Nephron progenitor cell (in vitro differentiated cells): ENCODE data around the gene NHERF1.

ENCODE experiments used
- DNase-seq: peaks from one replicate; pipeline ENCODE4 v3.0.0; 2021
- H3K27ac Mint-ChIP-seq: 2 replicates; pipeline ENCODE4 v1.8.0; 2021; ENCODE audit warnings: mild to moderate bottlenecking, moderate library complexity, mixed read lengths
- H3K27me3 Mint-ChIP-seq: 2 replicates; pipeline ENCODE4 v1.8.0; 2021; ENCODE audit warnings: mild to moderate bottlenecking, low read depth, mixed read lengths; ENCODE audit not compliant: poor library complexity
- H3K36me3 Mint-ChIP-seq: 2 replicates; pipeline ENCODE4 v1.8.0; 2021; ENCODE audit warnings: low read depth, mixed read lengths
- H3K4me1 Mint-ChIP-seq: 2 replicates; pipeline ENCODE4 v1.8.0; 2021; ENCODE audit warnings: mixed read lengths
- H3K4me3 Mint-ChIP-seq: 2 replicates; pipeline ENCODE4 v1.8.0; 2021; ENCODE audit warnings: mild to moderate bottlenecking, moderate library complexity, mixed read lengths
- H3K9me3 Mint-ChIP-seq: 2 replicates; pipeline ENCODE4 v1.8.0; 2021; ENCODE audit warnings: mild to moderate bottlenecking, moderate library complexity, mixed read lengths
- TF ChIP-seq, protein P1 (sequence below): fragments of 200-600 bp; sonication (generic); IDR thresholded peaks from 2 replicates; pipeline ENCODE4 v1.5.0; 2021; ENCODE audit warnings: antibody characterized with exemption

The NHERF1 gene

DNA sequence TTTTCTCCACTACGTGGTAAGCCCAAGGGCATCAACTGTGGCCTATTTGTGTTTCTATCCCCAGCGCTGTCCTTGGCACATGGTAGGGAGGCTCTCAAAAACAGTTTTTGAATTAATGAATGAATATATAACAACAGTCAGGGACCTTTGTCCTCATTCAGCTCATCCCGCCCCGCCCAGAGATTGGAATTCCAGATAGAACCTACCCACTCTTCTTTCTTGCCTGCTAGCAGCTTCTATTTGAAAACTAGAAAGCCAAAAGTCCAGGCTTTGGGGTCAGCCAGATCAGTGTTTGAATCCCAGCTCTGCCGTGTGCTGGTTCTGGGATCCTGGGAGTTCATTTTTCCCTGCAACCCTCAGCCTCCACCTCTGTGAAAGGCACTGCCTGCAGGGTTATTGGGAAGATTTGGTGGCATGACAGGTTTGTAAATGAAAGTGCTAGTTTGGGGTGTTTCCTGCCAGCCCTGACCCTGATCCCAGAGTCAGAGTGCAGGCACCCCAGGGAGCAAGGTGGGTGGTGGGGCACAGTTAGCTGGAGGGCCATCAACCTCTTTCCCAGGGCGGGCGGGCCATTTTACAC is 4.5 kb downstream of the NHERF1 start:
- Mint-ChIP-seq H3K4me1 (peaks cover 68% of the 10 kb centered on the region), H3K27ac (no peak overlapping the region), H3K36me3 (peaks cover 10% of the 10 kb centered on the region)

DNA sequence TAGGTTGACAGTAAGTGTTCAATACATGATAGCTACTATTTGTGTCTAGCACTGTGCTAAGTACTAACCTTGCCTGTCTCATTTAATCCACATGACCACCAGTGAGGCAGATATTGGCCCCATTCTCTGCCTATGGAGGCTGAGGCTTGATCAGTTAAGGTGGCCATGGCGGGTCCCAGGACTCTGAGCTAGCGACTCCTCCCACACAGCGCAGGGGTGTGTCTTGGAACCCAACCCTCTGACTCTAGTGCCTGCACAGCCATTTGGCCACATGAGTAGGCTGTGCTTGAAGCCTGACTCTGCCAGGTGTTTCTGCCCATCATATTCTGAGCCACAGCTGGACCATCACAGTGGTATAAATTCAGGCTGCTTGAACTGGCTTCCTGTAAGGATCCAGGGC is 6.4 kb downstream of the NHERF1 start:
- DNase-seq = no peak
- no peaks in the 10 kb centered on the region for H3K9me3 Mint-ChIP-seq
- peaks cover 82% of the 10 kb centered on the region for H3K4me1 Mint-ChIP-seq
- TF ChIP-seq, protein P1, sequence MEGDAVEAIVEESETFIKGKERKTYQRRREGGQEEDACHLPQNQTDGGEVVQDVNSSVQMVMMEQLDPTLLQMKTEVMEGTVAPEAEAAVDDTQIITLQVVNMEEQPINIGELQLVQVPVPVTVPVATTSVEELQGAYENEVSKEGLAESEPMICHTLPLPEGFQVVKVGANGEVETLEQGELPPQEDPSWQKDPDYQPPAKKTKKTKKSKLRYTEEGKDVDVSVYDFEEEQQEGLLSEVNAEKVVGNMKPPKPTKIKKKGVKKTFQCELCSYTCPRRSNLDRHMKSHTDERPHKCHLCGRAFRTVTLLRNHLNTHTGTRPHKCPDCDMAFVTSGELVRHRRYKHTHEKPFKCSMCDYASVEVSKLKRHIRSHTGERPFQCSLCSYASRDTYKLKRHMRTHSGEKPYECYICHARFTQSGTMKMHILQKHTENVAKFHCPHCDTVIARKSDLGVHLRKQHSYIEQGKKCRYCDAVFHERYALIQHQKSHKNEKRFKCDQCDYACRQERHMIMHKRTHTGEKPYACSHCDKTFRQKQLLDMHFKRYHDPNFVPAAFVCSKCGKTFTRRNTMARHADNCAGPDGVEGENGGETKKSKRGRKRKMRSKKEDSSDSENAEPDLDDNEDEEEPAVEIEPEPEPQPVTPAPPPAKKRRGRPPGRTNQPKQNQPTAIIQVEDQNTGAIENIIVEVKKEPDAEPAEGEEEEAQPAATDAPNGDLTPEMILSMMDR = no peak
- no peak overlapping the region for H3K27ac Mint-ChIP-seq
- peaks cover 10% of the 10 kb centered on the region for H3K36me3 Mint-ChIP-seq
- H3K4me3 Mint-ChIP-seq = no peak overlapping the region
- H3K27me3 Mint-ChIP-seq = peaks cover 3% of the 10 kb centered on the region

More for the DNA sequence above, 4.5 kb downstream of the NHERF1 start:
- TF ChIP-seq, protein P1 = no peak
- H3K9me3 Mint-ChIP-seq = no peaks in the 10 kb centered on the region
- H3K27me3 Mint-ChIP-seq = peaks cover 3% of the 10 kb centered on the region
- DNase-seq = no peak
- H3K4me3 Mint-ChIP-seq = peak overlapping the region; percentile 34

DNA sequence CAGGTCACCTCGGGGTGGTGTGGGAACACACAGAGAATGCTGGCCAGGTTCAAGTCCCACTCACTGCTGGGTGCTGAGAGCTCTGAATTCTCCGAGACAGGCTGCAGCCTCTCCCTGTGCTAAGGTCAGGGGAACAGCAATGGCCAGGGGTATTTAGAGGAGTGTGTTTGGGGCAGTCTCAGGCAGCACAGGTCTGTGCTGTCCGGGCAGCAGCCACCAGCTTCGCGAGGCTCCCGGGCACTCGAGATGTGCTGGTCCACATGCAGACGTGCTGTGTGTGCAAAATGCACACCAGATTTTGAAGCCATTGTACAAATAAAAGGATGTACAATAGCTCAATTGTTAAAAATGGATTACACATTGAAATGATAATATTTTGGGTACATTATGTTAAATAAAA is 7.1 kb downstream of the NHERF1 start:
- Mint-ChIP-seq H3K9me3 (no peaks in the 10 kb centered on the region), H3K27me3 (peaks cover 3% of the 10 kb centered on the region), H3K36me3 (peaks cover 10% of the 10 kb centered on the region), H3K27ac (no peak overlapping the region), H3K4me3 (no peak overlapping the region), H3K4me1 (peaks cover 82% of the 10 kb centered on the region)
- TF ChIP-seq, protein P1 = no peak
- DNase-seq = no peak

DNA sequence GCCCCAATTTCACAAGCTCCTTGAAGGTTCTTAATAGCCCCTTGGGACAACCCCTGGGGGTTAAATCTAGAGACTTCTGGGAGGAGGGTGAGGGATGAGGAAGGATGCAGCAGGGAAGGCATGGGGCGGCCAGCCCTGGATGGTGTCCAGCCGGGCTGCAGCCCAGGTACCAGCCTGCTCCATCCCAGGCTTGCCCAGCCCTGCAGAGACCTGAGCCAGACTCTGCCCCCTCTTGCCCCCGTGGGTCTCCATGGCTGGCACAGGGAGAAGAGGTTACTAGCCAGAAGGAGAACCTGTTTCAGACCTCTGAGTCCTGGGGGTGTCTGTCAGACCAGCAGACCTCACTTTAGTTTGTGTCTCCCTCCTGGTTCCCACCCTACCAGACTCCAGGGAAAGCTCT is 8.5 kb downstream of the NHERF1 start:
- Mint-ChIP-seq H3K4me1 (peaks cover 82% of the 10 kb centered on the region), H3K27me3 (peaks cover 3% of the 10 kb centered on the region), H3K9me3 (no peaks in the 10 kb centered on the region), H3K4me3 (no peak overlapping the region), H3K36me3 (peaks cover 10% of the 10 kb centered on the region), H3K27ac (no peak overlapping the region)
- TF ChIP-seq, protein P1 = no peak
- no peak for DNase-seq

DNA sequence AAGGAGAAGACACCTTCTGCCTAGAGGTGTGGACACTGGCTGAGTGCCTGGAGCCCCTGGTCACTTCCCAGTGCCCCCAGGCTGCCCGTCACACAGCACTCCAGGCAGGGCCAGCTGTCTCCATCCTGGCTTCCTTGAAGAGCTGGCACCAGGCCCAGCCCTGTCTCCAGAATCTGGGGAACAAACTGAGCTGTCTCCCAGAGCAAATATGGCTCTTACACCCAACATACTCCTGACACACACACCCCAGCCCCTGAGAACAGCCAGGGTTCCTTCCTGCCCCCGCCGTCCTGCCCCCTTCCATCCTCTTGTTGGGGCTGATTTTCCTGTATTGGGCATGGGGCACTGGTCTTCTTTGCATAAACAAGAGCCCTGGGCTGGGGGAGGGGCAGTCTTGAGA is 9.1 kb downstream of the NHERF1 start:
- H3K27me3 Mint-ChIP-seq = peaks cover 1% of the 10 kb centered on the region
- H3K27ac Mint-ChIP-seq = no peak overlapping the region
- H3K9me3 Mint-ChIP-seq = no peaks in the 10 kb centered on the region
- H3K4me3 Mint-ChIP-seq = no peak overlapping the region
- no peak for DNase-seq
- TF ChIP-seq, protein P1 = no peak
- peaks cover 6% of the 10 kb centered on the region for H3K36me3 Mint-ChIP-seq
- peaks cover 81% of the 10 kb centered on the region for H3K4me1 Mint-ChIP-seq
